Measurements from ENCODE around the gene SPOCK3. TPM values are rescaled to one million over a fixed set of nuclear protein-coding genes. Genes with fewer than 3 reads are reported as not detected.

SPOCK3 gene
- total and polyA plus RNA-seq, 4 donors = 0.08 to 0.42 (median 0.24) TPM

DNA sequence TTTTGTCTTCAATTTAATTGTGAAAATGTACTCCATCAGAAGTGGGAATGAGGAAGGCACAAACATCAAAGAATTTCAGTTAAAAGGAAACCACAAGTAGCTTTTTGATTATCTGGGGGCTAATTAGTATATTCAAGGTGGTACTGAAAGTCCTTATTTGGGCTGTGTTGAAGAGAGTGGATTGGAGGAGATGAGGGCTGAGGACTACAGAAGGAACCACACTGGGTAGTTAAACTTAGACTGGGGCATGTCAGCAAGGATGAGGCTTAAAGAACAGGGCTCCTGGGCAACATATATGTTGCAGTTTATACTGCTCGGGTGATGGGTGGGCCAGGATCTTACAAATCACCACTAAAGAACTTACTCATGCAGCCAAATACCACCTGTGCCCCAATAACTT lies 346.8 kb downstream of the SPOCK3 start:
- Histone ChIP-seq H3K4me3 (ENCODE audit: low read depth in 1 of 3, low read length in 3 of 3) (no peak overlapping the region), H3K36me3 (ENCODE audit: control insufficient read depth in 4 of 4, insufficient read depth in 3 of 4, low read depth in 1 of 4, low read length in 3 of 4) (no peaks in the 10 kb centered on the region), H3K27me3 (ENCODE audit: control insufficient read depth in 4 of 4, insufficient read depth in 4 of 4, low read length in 3 of 4) (no peaks in the 10 kb centered on the region), H3K27ac (ENCODE audit: low read depth in 1 of 2, low read length in 2 of 2) (no peak overlapping the region), H3K9me3 (ENCODE audit: control insufficient read depth in 4 of 4, low read length in 3 of 4) (no peaks in the 10 kb centered on the region), H3K4me1 (ENCODE audit: control insufficient read depth in 4 of 4, insufficient read depth in 4 of 4, low read length in 3 of 4) (no peaks in the 10 kb centered on the region), H3K9ac (ENCODE audit: low read depth in 1 of 2, low read length in 2 of 2) (no peak overlapping the region)
- TF ChIP-seq HNF4A (conservative IDR thresholded peaks at IDR 0.05) (no peak), SP1 (IDR thresholded peaks at IDR 0.05) (no peak), JUND (IDR thresholded peaks at IDR 0.05) (no peak), FOXA2 (IDR thresholded peaks at IDR 0.05) (no peak), TAF1 (conservative IDR thresholded peaks at IDR 0.05) (no peak), EGR1 (IDR thresholded peaks at IDR 0.05; ENCODE audit: low read depth in 2 of 2) (no peak)
- TF ChIP-seq, protein P1, sequence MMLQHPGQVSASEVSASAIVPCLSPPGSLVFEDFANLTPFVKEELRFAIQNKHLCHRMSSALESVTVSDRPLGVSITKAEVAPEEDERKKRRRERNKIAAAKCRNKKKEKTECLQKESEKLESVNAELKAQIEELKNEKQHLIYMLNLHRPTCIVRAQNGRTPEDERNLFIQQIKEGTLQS (IDR thresholded peaks at IDR 0.05) = no peak
- DNase-seq (ENCODE audit: low spot score) = no peak
- 68% methylated on average over 1 of the region's 1 CpG for WGBS

DNA sequence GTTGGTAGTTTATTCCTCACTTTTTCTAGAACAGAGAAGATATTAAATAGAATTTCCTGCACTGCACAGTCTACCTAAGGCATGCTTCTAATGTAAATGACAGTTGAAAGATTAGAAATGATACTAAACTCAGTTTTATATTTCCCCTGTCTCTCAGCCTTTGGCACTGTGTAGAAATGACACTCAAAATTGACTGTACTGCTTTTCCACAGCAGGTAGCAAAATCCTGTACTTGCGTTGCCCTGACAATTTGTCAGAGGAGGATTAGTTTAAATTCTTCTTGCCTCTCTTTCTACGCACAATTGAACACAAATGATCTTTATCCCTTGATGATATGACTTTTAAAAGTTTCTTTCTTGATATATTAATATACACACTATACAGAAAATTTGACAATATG lies 347.6 kb downstream of the SPOCK3 start:
- H3K27ac ChIP-seq (ENCODE audit: low read depth in 1 of 2, low read length in 2 of 2) = no peak overlapping the region
- DNase-seq (ENCODE audit: low spot score) = no peak
- no peaks in the 10 kb centered on the region for H3K36me3 ChIP-seq (ENCODE audit: control insufficient read depth in 4 of 4, insufficient read depth in 3 of 4, low read depth in 1 of 4, low read length in 3 of 4)
- TF ChIP-seq EGR1 (IDR thresholded peaks at IDR 0.05; ENCODE audit: low read depth in 2 of 2) (no peak), HNF4G (IDR thresholded peaks at IDR 0.05) (no peak), RAD21 (IDR thresholded peaks at IDR 0.05) (no peak), FOXA1 (IDR thresholded peaks at IDR 0.05) (no peak)
- TF ChIP-seq, protein P1 (IDR thresholded peaks at IDR 0.05) = no peak
- H3K27me3 ChIP-seq (ENCODE audit: control insufficient read depth in 4 of 4, insufficient read depth in 4 of 4, low read length in 3 of 4) = no peaks in the 10 kb centered on the region
- H3K9me3 ChIP-seq (ENCODE audit: control insufficient read depth in 4 of 4, low read length in 3 of 4) = no peaks in the 10 kb centered on the region
- 79% methylated on average over 2 of the region's 2 CpGs for WGBS
- H3K9ac ChIP-seq (ENCODE audit: low read depth in 1 of 2, low read length in 2 of 2) = no peak overlapping the region
- H3K4me1 ChIP-seq (ENCODE audit: control insufficient read depth in 4 of 4, insufficient read depth in 4 of 4, low read length in 3 of 4) = no peaks in the 10 kb centered on the region
- H3K4me3 ChIP-seq (ENCODE audit: low read depth in 1 of 3, low read length in 3 of 3) = no peak overlapping the region

DNA sequence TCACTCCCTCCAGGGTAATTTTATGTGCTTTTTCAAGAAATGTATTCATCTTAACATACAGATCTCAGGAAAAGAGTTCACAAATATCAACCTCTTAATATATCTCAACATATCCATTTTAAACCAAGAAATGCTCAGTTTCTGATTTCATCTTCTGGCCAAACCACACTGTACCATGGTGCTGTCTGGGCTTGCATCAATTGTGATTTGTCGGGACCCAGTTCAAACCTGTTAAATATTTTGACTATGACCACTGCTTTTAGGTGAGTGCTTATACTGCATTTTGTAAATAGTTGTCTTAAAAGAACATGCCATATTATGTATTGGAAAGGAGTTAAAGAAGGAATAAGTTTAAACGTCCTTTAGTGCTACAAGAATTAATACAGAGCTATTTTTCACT lies 352.1 kb downstream of the SPOCK3 start:
- 57% methylated on average over 2 of the region's 2 CpGs for WGBS
- no peak overlapping the region for H3K9ac ChIP-seq (ENCODE audit: low read depth in 1 of 2, low read length in 2 of 2)
- DNase-seq (ENCODE audit: low spot score) = no peak
- no peak overlapping the region for H3K4me3 ChIP-seq (ENCODE audit: low read depth in 1 of 3, low read length in 3 of 3)
- H3K36me3 ChIP-seq (ENCODE audit: control insufficient read depth in 4 of 4, insufficient read depth in 3 of 4, low read depth in 1 of 4, low read length in 3 of 4) = no peaks in the 10 kb centered on the region
- no peaks in the 10 kb centered on the region for H3K27me3 ChIP-seq (ENCODE audit: control insufficient read depth in 4 of 4, insufficient read depth in 4 of 4, low read length in 3 of 4)
- H3K9me3 ChIP-seq (ENCODE audit: control insufficient read depth in 4 of 4, low read length in 3 of 4) = no peaks in the 10 kb centered on the region
- H3K4me1 ChIP-seq (ENCODE audit: control insufficient read depth in 4 of 4, insufficient read depth in 4 of 4, low read length in 3 of 4) = no peaks in the 10 kb centered on the region
- no peak overlapping the region for H3K27ac ChIP-seq (ENCODE audit: low read depth in 1 of 2, low read length in 2 of 2)
- TF ChIP-seq GABPA (IDR thresholded peaks at IDR 0.05 in 1 of 2, conservative IDR thresholded peaks at IDR 0.05 in 1 of 2) (no peak), HNF4G (IDR thresholded peaks at IDR 0.05) (no peak)

DNA sequence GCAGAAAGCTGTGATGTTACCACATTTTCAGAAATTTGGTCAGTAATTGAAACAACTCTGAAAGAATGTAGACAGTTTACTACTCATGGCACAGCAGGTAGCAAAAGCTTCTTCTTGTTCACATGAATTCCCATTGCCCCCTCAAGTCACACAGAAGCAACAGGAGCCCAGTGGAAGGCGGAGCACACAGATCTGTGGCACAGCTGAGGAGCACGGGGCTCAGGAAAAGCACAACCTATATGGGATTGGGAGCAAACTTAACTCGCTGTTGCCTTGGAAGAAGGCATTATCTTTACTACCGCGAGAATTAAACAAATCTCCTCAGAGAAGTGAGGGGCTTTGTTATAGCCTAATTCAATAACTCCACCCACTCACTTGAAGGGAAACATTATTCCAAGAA lies 358.5 kb downstream of the SPOCK3 start:
- no peaks in the 10 kb centered on the region for H3K36me3 ChIP-seq (ENCODE audit: control insufficient read depth in 4 of 4, insufficient read depth in 3 of 4, low read depth in 1 of 4, low read length in 3 of 4)
- H3K27ac ChIP-seq (ENCODE audit: low read depth in 1 of 2, low read length in 2 of 2) = no peak overlapping the region
- H3K27me3 ChIP-seq (ENCODE audit: control insufficient read depth in 4 of 4, insufficient read depth in 4 of 4, low read length in 3 of 4) = no peaks in the 10 kb centered on the region
- no peak overlapping the region for H3K9ac ChIP-seq (ENCODE audit: low read depth in 1 of 2, low read length in 2 of 2)
- no peak for TF ChIP-seq FOXA2 (IDR thresholded peaks at IDR 0.05)
- TF ChIP-seq, protein P2, sequence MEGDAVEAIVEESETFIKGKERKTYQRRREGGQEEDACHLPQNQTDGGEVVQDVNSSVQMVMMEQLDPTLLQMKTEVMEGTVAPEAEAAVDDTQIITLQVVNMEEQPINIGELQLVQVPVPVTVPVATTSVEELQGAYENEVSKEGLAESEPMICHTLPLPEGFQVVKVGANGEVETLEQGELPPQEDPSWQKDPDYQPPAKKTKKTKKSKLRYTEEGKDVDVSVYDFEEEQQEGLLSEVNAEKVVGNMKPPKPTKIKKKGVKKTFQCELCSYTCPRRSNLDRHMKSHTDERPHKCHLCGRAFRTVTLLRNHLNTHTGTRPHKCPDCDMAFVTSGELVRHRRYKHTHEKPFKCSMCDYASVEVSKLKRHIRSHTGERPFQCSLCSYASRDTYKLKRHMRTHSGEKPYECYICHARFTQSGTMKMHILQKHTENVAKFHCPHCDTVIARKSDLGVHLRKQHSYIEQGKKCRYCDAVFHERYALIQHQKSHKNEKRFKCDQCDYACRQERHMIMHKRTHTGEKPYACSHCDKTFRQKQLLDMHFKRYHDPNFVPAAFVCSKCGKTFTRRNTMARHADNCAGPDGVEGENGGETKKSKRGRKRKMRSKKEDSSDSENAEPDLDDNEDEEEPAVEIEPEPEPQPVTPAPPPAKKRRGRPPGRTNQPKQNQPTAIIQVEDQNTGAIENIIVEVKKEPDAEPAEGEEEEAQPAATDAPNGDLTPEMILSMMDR (IDR thresholded peaks at IDR 0.05; ENCODE audit: low read depth, low read length, missing input control) = no peak
- TF ChIP-seq RXRA (IDR thresholded peaks at IDR 0.05) = no peak
- TF ChIP-seq, protein P3, sequence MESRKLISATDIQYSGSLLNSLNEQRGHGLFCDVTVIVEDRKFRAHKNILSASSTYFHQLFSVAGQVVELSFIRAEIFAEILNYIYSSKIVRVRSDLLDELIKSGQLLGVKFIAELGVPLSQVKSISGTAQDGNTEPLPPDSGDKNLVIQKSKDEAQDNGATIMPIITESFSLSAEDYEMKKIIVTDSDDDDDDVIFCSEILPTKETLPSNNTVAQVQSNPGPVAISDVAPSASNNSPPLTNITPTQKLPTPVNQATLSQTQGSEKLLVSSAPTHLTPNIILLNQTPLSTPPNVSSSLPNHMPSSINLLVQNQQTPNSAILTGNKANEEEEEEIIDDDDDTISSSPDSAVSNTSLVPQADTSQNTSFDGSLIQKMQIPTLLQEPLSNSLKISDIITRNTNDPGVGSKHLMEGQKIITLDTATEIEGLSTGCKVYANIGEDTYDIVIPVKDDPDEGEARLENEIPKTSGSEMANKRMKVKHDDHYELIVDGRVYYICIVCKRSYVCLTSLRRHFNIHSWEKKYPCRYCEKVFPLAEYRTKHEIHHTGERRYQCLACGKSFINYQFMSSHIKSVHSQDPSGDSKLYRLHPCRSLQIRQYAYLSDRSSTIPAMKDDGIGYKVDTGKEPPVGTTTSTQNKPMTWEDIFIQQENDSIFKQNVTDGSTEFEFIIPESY (IDR thresholded peaks at IDR 0.05) = no peak
- no peak for TF ChIP-seq YY1 (IDR thresholded peaks at IDR 0.05)
- TF ChIP-seq, protein P1 (IDR thresholded peaks at IDR 0.05) = no peak
- no peak for TF ChIP-seq SP1 (IDR thresholded peaks at IDR 0.05)
- TF ChIP-seq, protein P4, sequence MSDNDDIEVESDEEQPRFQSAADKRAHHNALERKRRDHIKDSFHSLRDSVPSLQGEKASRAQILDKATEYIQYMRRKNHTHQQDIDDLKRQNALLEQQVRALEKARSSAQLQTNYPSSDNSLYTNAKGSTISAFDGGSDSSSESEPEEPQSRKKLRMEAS (IDR thresholded peaks at IDR 0.05) = no peak
- no peak for TF ChIP-seq FOXA1 (IDR thresholded peaks at IDR 0.05)
- no peak for TF ChIP-seq JUND (IDR thresholded peaks at IDR 0.05)
- TF ChIP-seq EGR1 (IDR thresholded peaks at IDR 0.05; ENCODE audit: low read depth in 2 of 2) = no peak
- TF ChIP-seq HNF4A (conservative IDR thresholded peaks at IDR 0.05) = no peak
- 48% methylated on average over 5 of the region's 5 CpGs for WGBS
- no peaks in the 10 kb centered on the region for H3K9me3 ChIP-seq (ENCODE audit: control insufficient read depth in 4 of 4, low read length in 3 of 4)
- no peak for DNase-seq (ENCODE audit: low spot score)
- no peaks in the 10 kb centered on the region for H3K4me1 ChIP-seq (ENCODE audit: control insufficient read depth in 4 of 4, insufficient read depth in 4 of 4, low read length in 3 of 4)
- H3K4me3 ChIP-seq (ENCODE audit: low read depth in 1 of 3, low read length in 3 of 3) = no peak overlapping the region

Measured in liver (tissue), 9 donors.